Neuron (in vitro differentiated cells): ENCODE data around the gene SRGAP3.

ENCODE experiments used
- H2AFZ ChIP-seq: one replicate; pipeline ENCODE4 v1.6.1; 2013; ENCODE audit warnings: low read depth, mild to moderate bottlenecking, inconsistent platforms, low read length, moderate library complexity
- H3K27me3 ChIP-seq: one replicate; pipeline ENCODE4 v1.6.1; 2013; ENCODE audit warnings: low read length; ENCODE audit not compliant: insufficient read depth
- H3K36me3 ChIP-seq: one replicate; pipeline ENCODE4 v1.6.1; 2013; ENCODE audit warnings: low read length; ENCODE audit not compliant: insufficient read depth
- H3K4me1 ChIP-seq: one replicate; pipeline ENCODE4 v1.6.1; 2013; ENCODE audit warnings: low read length; ENCODE audit not compliant: insufficient read depth
- H3K4me3 ChIP-seq: 2 replicates; pipeline ENCODE4 v1.5.1; 2013; ENCODE audit warnings: mild to moderate bottlenecking, low read length, moderate library complexity
- H3K9me3 ChIP-seq: one replicate; pipeline ENCODE4 v1.6.1; 2013; ENCODE audit warnings: low read length

SRGAP3 gene

GRCh38 chr3:9247941-9248521, 1.4 kb downstream of the SRGAP3 start:
- Histone ChIP-seq H3K4me3 (peak overlapping the region; percentile 77), H2AFZ (no peak overlapping the region), H3K27me3 (no peaks in the 10 kb centered on the region), H3K9me3 (no peaks in the 10 kb centered on the region), H3K36me3 (peaks cover 6% of the 10 kb centered on the region), H3K4me1 (peaks cover 27% of the 10 kb centered on the region)

GRCh38 chr3:9247361-9247940, 2.0 kb downstream of the SRGAP3 start:
- H3K9me3 ChIP-seq = no peaks in the 10 kb centered on the region
- H2AFZ ChIP-seq = no peak overlapping the region
- peaks cover 9% of the 10 kb centered on the region for H3K36me3 ChIP-seq
- peaks cover 27% of the 10 kb centered on the region for H3K4me1 ChIP-seq
- no peaks in the 10 kb centered on the region for H3K27me3 ChIP-seq
- peak overlapping the region; percentile 77 for H3K4me3 ChIP-seq

- peak overlapping the region; percentile 77 for H3K4me3 ChIP-seq
- peaks cover 9% of the 10 kb centered on the region for H3K36me3 ChIP-seq
- no peaks in the 10 kb centered on the region for H3K27me3 ChIP-seq
- H3K9me3 ChIP-seq = no peaks in the 10 kb centered on the region
- no peak overlapping the region for H2AFZ ChIP-seq
- peaks cover 27% of the 10 kb centered on the region for H3K4me1 ChIP-seq
Measured at GRCh38 chr3:9246189-9246588, 3.3 kb downstream of the SRGAP3 start.

- H3K4me3 ChIP-seq = no peak overlapping the region
- no peaks in the 10 kb centered on the region for H3K27me3 ChIP-seq
- H3K9me3 ChIP-seq = no peaks in the 10 kb centered on the region
- H3K4me1 ChIP-seq = peaks cover 26% of the 10 kb centered on the region
- H2AFZ ChIP-seq = no peak overlapping the region
- peaks cover 14% of the 10 kb centered on the region for H3K36me3 ChIP-seq
Measured at GRCh38 chr3:9244495-9245183, 4.8 kb downstream of the SRGAP3 start.

- Histone ChIP-seq H2AFZ (no peak overlapping the region), H3K9me3 (peaks cover 5% of the 10 kb centered on the region), H3K36me3 (peaks cover 26% of the 10 kb centered on the region), H3K27me3 (no peaks in the 10 kb centered on the region), H3K4me3 (no peak overlapping the region), H3K4me1 (peaks cover 26% of the 10 kb centered on the region)
Measured at GRCh38 chr3:9241956-9242355, 7.5 kb downstream of the SRGAP3 start.

- Histone ChIP-seq H3K9me3 (peaks cover 11% of the 10 kb centered on the region), H3K36me3 (peaks cover 30% of the 10 kb centered on the region), H3K27me3 (no peaks in the 10 kb centered on the region), H3K4me3 (no peak overlapping the region), H2AFZ (no peak overlapping the region), H3K4me1 (peaks cover 8% of the 10 kb centered on the region)
Measured at GRCh38 chr3:9239680-9240079, 9.8 kb downstream of the SRGAP3 start.

DNA sequence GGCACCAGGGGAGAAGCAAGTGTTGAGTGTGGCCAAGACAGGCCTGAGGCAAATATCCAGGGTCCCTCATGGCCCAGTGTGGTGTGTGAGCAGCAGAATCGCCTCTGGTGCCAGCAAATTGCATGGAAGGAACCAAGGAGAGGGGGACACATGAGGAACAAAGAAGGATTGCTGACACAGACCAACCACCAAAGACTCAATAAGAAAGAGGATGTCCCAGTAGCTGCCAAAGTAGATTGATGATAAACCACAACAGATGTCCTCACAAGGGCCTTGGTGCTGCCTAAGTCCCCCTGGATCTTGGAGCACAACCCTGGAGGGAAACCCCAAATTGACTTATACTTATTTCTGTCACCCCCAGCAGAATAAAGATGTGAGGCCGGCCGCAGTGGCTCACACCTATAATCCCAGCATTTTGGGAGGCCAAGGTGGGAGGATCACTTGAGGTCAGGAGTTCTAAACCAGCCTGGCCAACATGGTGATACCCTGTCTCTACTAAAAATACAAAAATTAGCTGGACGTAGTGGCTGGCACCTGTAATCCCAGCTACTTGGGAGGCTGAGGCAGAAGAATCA, 10.6 kb downstream of the SRGAP3 start:
- H3K36me3 ChIP-seq = peaks cover 30% of the 10 kb centered on the region
- no peaks in the 10 kb centered on the region for H3K27me3 ChIP-seq
- H3K4me1 ChIP-seq = peaks cover 7% of the 10 kb centered on the region
- H3K9me3 ChIP-seq = peaks cover 11% of the 10 kb centered on the region
- no peak overlapping the region for H3K4me3 ChIP-seq
- H2AFZ ChIP-seq = no peak overlapping the region

GRCh38 chr3:9238276-9238675, 11.2 kb downstream of the SRGAP3 start:
- peaks cover 30% of the 10 kb centered on the region for H3K36me3 ChIP-seq
- no peak overlapping the region for H2AFZ ChIP-seq
- H3K4me3 ChIP-seq = no peak overlapping the region
- peaks cover 11% of the 10 kb centered on the region for H3K9me3 ChIP-seq
- no peaks in the 10 kb centered on the region for H3K27me3 ChIP-seq
- peaks cover 5% of the 10 kb centered on the region for H3K4me1 ChIP-seq

GRCh38 chr3:9233814-9234600, 15.4 kb downstream of the SRGAP3 start:
- no peaks in the 10 kb centered on the region for H3K27me3 ChIP-seq
- H3K36me3 ChIP-seq = peaks cover 22% of the 10 kb centered on the region
- H3K9me3 ChIP-seq = peaks cover 11% of the 10 kb centered on the region
- no peak overlapping the region for H2AFZ ChIP-seq
- H3K4me1 ChIP-seq = peaks cover 32% of the 10 kb centered on the region
- H3K4me3 ChIP-seq = no peak overlapping the region

- H3K9me3 ChIP-seq = peaks cover 11% of the 10 kb centered on the region
- no peaks in the 10 kb centered on the region for H3K27me3 ChIP-seq
- H3K36me3 ChIP-seq = peaks cover 21% of the 10 kb centered on the region
- H3K4me1 ChIP-seq = peaks cover 32% of the 10 kb centered on the region
- no peak overlapping the region for H2AFZ ChIP-seq
- H3K4me3 ChIP-seq = no peak overlapping the region
Measured at GRCh38 chr3:9233101-9233500, 16.3 kb downstream of the SRGAP3 start.

DNA sequence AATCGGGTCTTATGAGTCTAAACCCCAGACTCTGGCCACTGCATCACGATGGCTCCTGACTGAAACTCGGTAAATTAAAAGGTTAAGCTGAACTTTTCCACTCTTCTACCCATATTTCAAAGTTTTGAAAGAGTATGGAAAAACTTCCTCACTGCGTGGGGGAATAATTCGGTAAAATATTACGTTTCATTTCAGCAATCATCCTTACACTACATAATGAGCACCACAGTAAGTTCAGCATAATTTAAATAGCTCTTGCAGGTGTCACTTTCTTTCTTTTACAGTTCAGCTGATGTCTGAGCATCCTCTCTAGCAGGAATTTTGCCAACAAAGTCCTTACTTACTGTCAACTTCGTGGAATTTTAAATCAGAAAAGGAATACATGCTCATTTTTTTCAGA, 17.5 kb downstream of the SRGAP3 start:
- H3K27me3 ChIP-seq = no peaks in the 10 kb centered on the region
- H3K36me3 ChIP-seq = peaks cover 15% of the 10 kb centered on the region
- H2AFZ ChIP-seq = no peak overlapping the region
- H3K9me3 ChIP-seq = peaks cover 6% of the 10 kb centered on the region
- no peak overlapping the region for H3K4me3 ChIP-seq
- peaks cover 38% of the 10 kb centered on the region for H3K4me1 ChIP-seq

DNA sequence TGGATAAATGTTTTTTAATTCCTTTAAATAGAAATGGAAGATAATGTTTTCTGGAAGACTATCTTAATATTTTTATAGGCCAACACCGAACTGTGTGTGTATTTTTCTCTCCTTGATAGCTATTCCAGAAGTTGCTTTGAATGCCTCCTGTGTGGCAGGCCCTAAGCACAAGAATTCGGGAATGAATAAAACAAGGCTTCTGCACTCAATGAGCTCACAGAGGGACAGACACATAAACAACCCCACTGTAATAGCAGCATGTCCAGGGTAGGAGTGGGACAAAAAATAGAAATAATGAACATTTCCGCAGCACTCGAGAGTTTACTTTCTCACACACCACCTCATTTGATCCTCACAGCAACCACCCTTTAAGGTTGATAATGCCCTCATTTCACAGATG, 18.0 kb downstream of the SRGAP3 start:
- H3K4me1 ChIP-seq = peaks cover 42% of the 10 kb centered on the region
- H3K27me3 ChIP-seq = no peaks in the 10 kb centered on the region
- peaks cover 4% of the 10 kb centered on the region for H3K9me3 ChIP-seq
- H3K4me3 ChIP-seq = no peak overlapping the region
- no peak overlapping the region for H2AFZ ChIP-seq
- H3K36me3 ChIP-seq = peaks cover 11% of the 10 kb centered on the region

- H3K27me3 ChIP-seq = no peaks in the 10 kb centered on the region
- peaks cover 10% of the 10 kb centered on the region for H3K36me3 ChIP-seq
- no peak overlapping the region for H2AFZ ChIP-seq
- peak overlapping the region; percentile 11 for H3K4me3 ChIP-seq
- peaks cover 46% of the 10 kb centered on the region for H3K4me1 ChIP-seq
- peaks cover 3% of the 10 kb centered on the region for H3K9me3 ChIP-seq
Measured at GRCh38 chr3:9231006-9231405, 18.4 kb downstream of the SRGAP3 start.
